Erythroblast (primary cell): ENCODE results near the gene HHLA2.

ENCODE experiments used
- GATA1 ChIP-seq: IDR thresholded peaks from 2 replicates; pipeline ENCODE4 v1.6.1; 2011; ENCODE audit warnings: low read depth, mild to moderate bottlenecking, control low read depth, low read length, moderate library complexity
- POLR2A ChIP-seq: IDR thresholded peaks from 2 replicates; pipeline ENCODE4 v1.6.1; 2011; ENCODE audit warnings: mild to moderate bottlenecking, low read length

DNA sequence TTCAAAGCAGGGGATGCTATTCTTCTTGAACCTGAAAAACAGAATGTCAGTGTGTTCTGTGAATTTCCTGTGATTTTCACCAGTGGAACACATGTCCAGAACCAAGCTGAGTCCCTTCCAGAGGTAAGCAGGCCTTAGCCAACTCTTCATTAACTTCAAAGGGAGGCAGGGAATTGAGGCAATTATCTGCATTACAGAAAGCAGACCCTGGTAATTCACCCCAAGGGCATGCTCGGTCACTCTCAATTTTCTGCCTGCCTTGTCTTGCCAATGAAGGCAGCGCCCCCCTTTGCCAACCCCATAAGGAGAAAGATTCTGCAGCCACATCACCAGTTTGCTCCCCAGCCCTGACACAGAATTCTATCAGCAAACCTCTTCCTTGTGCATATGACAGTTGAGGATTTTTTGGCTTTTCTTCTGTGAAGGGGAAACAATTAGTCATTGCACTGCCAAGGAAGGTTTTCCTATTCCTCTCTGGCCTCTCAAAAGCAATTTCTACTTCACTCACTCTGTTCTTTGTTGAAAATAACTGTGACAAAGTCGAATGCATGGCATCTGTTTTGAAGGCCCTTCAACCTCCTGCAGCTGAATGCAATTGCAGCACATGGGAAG is 85.3 kb downstream of the HHLA2 start:
- TF ChIP-seq POLR2A: no peak
- no peak for TF ChIP-seq GATA1
